ENCODE data around the gene PRKCB.

PRKCB gene

DNA sequence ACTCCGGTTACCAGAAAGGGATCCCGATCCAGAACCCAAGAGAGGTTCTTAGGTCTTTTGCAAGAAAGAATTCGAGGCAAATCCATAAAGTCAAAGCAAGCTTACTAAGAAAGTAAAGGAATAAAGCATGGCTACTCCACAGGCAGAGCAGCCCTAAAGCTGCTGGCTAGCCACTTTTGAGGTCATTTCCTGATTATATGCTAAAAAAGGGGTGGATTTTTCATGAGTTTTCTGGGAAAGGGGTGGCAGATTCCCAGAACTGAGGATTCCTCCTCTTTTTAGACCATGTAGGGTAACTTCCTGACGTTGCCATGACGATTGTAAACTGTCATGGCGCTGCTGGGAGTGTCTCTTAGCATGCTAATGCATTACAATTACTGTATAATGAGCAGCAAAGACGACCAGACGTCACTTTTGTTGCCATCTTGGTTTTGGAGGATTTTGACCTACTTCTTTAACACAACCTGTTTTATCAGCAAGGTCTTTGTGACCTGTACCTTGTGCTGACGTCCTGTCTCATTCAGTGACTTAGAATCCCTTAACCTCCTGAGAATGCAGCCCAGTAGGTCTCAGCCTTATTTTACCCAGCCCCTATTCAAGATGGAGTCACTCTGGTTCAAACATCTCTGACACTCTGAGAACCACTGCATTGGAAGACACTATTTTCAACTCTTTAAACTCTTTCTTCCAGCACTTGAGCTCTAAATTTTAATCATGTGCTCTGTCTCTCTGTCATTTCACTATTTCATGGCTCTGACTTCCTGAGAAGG, 216.7 kb downstream of the PRKCB start:
- no peak for DNase-seq

DNA sequence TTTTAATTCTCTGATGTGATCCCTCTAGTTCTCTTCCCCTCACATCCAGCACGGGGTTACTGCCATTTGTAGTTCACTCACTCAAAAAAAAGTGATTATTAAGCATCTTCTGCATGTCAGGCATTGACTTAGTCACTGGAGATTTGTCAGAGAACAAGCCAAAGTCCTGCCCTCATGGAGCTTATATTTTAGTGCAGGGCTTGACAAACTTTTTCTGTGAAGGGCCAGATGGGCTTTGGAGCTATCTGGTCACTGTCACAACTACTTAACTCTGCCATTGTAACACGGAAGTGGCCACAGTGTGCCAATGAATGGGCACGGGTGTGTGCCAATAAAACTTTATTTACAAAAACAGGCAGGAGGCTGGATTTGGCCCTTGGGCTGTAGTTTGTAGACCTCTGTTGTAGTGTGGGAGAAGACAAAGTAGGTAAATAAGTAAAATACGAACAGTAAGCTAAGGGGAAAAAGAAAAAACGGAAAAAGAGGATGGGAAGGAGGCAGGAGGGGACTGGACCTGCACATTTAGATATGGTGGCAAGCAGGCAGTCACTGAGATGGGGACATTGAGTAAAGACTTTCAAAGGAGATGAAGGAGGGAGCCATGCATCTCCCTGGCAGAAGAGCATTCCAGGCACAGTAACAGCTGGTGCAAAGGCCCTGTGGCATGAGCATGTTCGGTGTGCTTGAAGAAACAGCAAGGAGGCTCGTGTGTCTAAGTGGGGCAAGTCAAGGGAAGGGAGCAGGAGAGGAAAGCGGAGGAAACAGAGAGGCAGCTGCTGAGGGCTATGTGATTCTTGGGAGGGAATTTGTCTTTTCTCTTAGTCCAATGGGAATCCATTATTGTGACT, 217.5 kb downstream of the PRKCB start:
- no peak for DNase-seq

DNA sequence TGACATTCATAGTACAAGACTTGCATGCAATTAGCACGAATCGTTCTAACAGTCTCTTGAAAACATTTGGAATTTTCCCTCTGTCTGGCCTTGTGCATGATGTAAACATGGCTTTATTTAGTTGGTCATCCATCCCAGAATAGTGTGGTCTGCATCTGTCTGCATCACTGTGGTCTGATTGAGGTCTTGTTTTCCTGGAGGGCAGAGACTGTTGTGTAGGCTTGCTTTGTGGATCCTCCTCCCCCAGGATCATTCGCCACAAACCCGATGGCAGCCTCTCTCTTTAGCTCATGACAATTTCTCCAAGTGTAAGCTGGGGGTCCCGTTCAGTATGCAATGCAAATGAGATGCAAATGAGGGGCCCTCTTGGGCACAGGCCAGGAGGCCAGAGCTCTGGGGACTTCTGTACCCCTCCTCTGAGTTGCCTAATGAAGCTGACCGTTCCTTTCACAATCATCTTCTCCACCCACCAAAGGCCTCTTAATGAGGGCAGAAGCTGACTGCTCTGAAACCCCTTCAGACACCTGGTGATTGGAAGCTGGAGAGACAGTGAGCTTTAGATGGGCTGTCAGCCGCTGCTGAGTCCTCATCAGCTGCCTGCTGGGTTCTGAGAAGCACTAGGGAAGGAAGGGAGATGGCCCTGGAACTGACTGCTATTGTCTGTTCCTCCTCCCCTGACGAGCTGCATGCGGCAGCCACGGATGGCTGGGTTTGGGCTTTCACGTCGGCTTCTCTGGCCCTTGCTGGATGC, 219.1 kb downstream of the PRKCB start:
- DNase-seq = no peak

DNA sequence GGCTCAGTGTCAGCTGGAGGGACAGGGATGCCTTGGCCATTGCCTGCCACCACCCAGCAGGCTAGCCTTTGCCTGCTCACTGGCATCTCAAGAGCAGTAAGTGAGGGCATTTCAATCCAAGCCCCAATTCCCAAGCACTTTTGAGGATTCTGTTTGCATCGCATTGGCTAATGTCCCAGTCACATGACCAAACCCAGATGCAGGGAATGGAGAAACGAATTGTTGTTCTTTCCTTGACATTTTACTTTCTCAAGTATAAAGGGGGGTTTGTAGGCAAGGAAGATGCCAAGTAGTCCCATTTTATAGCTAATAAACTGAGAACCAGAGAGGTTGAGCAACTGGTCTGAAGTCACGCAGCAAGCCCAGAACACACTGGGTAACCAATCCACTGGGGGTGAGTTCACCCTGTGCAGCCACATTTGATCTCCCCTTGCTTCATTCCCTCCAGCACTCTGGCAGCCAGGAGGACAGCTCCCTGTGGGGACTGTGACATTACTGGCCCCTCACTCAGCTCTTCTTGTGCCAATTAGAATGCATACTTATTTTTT, 226.6 kb downstream of the PRKCB start:
- no peak for DNase-seq

DNA sequence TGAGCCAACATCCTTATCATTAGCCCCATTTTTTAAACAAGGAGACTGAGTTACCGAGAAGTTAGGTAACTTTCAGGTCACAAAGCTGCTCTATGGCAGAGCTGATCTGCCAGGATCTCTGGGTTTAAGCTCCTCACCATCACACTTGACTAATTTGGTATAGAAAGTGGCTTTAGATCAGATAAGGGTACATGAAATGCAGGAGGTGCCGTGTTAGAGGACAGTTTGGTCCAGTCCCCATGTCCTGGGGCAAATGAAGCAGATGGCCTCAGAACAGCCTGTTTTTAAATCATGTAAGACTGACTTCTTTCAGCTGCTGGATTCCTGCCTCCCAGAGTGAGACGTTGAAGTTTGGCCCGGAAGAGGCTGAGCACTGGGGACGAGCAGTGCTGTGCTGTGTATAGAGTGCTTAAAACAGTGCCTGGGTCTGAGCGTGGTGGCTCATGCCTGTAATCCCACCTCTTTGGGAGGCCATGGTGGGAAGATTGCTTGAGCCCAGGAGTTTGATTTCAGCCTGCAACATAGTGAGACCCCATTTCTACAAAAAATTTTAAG, 233.3 kb downstream of the PRKCB start:
- no peak for DNase-seq

DNA sequence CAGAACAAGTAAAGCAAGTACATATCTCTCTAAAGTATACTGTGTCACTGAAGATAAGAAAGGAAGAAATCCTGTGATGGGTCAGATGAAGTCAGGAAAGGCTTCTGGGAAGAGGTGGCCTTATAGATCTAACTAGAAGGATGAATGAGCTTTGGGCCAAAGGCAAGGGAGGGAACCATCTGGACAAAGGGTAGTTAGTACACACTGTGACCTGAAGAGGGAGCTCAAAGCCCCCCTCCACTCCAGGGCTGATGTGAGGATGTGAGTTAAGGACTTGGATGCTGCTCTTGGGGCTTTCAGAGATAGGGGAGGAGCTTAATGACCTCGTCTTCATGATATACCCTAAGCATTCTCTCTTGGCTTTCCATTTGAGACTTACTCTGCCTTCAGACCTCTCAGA, 235.1 kb downstream of the PRKCB start:
- DNase-seq = peak in 1 of 2 experiments; percentile 14

DNA sequence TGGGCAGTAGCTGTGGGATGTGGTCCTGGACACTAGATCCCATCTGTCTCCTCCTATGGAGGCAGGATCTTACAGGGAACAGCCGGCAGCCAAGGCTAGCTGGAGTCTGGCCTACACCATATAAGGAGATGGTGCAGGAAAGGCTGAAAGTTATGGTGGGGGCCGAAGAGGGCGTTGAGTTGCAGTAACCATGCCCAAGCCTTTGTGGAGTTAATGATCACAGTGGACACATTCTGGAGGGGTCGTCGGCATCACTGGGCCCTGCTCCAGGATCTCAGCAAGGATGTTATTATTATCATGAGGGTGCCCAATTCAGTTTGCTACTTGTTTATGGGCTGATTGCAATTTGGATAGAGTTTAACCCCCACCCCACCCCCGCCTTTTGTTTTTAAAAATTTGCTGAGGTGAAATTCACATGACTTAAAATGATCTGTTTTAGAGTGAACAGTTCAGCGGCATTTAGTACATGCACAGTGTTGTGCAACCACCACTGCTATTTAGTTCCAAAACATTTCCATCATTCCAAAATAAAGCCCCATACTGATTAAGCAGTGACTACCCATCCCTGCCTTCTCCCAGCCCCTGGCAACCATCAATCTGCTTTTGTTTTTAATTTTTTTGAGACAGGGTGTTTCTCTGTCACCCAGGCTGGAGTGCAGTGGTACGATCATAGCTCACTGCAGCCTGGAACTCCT, 236.0 kb downstream of the PRKCB start:
- no peak for DNase-seq

DNA sequence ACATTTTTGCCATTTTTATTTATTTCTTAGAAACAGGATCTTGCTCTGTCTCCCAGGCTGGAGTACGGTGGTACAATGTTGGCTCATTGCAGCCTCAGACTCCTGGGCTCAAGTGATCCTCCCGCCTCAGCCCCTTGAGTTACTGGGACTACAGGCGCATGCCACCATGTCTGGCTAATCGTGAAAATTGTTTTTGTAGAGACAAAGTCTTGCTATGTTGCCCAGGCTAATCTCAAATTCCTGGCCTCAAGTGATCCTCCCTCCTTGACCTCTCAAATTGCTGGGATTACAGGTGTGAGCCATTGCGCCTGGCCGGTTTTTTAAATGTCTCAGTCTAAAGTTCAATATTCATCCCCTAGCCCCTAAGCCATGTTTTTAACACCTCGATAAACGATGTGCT, 237.5 kb downstream of the PRKCB start:
- no peak for DNase-seq

DNA sequence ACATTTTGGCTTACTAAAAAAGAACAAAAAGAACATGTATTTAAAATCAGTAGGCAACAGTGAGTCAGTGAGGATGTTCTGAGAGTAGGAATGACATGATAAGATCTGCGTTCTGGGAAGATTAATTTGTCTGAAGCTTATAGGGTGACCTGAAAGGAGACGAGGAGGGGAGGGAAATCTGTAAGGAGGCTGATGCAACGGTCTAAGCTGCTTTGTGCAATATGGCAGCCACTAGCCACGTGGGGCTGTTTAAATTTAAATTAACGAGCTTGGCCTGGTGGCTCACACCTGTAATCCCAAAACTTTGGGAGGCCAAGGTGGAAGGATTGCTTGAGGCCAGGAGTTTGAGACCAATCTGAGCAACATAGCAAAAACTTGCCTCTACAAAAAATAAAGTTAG, 238.8 kb downstream of the PRKCB start:
- no peak for DNase-seq

DNA sequence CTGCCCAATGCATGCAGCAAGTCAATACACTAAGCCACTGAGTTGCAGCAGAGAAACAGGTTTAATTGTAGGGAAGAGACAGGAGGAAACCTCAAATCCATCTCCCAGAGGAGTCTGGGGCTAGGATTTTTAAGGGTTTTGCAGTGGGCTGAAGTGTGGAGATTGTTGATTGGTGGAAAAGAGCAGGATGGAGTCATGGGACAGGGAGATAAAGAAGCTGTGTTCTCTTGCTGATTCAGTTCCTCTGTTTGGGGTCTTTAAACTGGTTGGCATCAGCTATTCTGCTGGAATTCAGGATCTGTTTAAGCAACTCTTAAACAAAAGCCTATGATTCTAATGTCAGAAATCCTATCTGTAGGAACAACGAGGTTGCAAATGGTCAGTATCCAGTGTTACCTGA, 239.5 kb downstream of the PRKCB start:
- no peak for DNase-seq

DNA sequence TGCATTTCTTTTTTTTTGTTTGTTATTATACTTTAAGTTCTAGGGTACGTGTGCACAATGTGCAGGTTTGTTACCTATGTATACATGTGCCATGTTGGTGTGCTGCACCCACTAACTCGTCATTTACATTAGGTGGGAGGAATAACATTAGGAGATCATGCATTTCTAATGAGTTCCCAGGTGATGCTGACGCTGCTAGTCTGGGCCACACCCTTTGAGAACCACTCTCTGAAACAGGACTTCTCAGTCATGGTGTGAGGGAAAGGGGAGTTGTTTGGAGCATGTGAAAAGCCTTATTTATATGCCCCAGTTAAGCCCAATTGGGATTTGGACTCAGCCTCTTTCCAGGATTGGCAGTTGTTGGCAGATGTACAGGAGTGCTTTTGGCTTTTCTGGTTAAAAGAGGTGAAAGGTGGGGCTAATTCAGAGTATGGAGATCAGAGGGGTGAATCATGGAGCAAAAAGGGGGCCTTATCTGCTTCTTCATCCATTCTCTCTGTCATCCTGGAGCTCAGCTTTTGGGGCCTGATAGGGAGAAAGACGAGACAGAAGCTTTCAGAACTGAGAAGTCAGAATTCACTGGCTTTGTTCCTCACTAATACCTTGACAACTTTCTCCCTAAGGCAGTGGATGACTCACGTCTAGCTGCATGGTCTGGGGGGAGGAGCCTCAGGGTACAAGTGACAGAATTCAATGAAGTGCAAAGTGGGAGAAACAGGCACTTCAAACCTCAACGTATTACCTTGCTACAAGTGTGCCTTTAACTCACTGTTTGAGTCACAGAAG, 240.3 kb downstream of the PRKCB start:
- DNase-seq = no peak

DNA sequence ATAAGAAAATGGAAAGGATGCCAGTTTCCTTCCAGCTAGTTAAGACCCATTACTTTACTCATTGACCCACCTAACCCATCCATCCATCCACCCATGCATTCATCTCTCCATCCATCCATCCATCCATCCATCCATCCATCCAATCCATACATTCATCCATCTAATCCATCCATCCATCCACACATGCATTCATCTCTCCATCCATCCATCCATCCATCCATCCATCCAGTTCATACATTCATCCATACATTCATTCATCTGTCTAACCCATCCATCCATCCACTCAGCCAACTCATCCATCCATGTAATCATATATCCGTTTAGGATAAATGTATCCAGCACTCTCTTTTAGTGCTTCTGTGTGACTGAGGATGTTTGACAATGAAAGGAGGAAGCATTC, 241.5 kb downstream of the PRKCB start:
- no peak for DNase-seq

DNA sequence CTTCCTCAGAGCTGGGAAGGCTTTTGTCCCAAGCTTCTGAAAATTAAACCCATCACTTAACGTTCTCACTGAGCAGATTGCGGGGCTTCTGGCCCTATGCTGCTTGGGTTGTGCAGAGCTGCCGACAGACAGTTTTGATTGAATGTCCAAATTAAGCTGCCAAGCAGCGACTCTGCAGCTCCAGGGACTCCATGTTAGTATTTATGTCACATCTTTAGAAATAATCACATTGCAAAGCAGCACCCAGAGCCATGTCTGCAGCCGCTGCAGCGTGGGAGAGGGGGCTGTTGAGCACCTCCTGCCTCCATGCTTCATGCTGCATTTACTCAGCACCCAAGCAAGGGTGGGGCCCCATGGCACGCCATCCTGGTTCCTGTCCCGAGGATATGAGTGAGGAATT, 242.2 kb downstream of the PRKCB start:
- DNase-seq = no peak

DNA sequence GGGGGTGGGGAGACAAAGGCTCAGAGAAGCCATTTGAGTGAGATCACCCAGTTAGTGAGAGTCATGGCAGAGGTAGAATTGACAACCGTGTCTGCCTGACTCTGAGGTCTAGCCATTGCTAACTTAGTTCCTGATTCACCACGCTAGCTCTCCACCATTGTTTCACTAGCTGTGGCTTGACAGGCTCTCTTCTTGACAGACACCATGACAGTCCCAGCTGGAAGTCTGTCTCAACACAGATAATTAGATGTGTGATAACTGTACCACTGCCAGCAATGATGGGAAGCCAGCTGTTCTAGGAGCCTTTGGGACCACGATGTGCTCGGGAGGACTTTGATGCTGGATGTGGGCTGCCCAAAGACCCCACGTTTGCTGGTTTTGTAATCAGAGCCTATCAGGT, 249.9 kb downstream of the PRKCB start:
- DNase-seq = no peak

DNA sequence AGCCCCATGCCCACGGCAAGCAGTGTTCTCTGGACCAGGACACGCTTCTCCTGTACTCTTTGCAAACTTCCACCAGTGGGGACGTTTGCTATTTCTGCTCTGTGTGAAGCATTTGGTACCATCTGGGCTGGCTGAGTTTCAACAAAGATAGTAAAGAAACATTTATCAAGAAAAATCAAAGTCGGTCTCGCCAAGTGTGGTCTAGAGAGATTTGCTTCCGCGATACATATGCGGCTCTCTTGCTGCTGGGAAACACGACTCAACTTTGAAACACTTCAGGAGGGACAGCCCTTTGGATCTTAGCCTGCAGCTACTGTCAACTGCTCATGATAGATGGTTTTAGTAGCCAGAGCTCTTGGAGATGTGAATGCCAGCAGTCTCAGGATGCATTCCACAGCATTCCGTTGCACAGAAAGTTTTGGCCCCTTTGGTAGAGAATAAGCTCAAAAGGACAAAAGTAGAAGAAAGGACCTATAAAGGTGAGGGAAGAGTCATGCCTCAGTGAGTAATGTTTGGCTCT, 252.2 kb downstream of the PRKCB start:
- no peak for DNase-seq

DNA sequence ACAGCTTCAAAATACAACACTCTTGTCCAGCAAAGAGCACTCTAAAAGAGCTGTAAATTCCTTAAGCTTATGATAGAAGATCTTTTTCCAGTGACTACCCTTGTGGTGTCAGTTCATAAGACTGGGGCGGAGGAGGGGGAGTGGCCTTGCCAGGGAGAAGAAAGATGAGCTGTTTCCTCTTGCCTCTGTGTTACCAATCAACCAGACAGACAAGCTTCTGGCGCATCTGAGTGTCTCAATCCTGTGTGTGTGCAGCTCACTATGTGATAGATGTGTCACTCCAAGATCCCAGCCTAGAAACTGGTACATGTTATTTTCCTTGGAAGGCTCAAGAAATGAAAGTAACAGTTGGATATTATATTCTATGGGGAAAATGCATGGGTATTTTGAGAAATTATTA, 253.0 kb downstream of the PRKCB start:
- DNase-seq = no peak

DNA sequence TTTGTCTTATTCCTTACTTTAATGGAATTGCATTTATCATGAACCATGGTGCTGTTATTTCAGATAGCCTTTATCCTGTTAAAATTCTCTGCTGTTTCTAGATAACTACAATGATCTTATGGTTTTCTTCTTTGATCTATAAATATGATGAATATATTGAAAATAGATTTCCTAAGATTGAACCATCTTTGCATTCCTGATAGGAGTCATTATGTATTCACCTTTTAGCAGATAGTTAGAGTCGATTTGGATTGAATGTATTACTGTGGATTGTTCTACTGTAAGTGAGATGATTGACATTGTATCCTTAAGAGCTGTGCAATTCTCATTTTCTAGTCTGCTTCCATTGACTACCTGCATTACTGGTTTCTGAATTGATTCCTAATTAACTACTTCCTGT, 255.3 kb downstream of the PRKCB start:
- no peak for DNase-seq

DNA sequence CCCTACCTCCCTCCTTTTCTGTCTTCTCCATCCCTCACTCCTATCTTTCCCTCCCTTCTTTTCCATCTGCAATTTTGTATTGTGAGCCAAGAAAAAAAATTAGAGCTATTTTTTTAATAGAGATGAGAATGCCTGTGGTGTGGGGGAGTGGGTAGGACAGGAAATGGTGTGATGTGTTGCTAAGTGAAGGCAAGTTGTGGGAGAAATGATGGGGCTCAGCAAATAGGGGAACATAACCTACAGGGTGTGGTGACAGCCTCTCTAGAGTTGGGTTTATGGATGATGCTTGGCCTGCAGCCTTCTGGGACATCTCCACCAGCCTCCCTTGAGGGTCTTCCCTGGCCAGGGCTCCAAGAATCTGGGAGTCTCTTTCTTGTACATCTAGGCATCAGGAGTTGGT, 257.3 kb downstream of the PRKCB start:
- DNase-seq = no peak

DNA sequence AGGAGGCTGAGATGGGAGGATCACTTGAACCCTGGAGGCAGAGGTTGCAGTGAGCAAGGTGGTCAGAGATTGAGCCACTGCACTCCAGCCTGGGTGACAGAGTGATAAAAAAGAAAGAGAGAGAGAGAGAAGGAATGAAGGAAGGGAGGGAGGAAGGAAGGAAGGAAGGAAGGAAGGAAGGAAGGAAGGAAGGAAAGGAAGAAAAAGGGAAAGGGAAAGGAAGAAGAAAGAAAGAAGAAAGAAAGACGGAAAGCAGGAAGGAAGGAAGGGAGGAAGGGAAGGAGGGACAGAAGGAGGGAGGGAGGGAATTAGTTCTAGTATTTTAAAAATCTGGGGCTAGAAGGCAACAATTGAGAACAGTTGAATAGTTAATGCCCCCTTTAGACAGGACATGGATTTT, 258.9 kb downstream of the PRKCB start:
- no peak for DNase-seq

DNA sequence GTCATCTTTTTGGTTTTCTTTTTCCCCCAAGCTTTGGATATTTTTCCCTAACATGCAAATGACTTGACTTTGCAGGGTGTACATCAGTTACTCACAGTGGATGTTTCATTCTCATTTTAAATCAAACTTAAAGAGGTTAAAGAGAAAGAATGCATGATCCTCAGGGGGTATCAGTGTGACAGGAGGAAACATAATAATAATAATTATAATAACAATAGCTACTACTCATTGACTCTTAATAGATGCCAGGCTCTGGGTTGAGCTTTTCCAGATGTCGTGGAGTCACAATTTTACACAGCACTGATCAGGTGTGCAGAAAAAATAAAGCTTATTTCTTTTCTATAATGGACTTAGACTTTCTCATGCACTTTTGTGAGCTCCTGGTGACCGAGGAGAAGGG, 263.1 kb downstream of the PRKCB start:
- no peak for DNase-seq

DNA sequence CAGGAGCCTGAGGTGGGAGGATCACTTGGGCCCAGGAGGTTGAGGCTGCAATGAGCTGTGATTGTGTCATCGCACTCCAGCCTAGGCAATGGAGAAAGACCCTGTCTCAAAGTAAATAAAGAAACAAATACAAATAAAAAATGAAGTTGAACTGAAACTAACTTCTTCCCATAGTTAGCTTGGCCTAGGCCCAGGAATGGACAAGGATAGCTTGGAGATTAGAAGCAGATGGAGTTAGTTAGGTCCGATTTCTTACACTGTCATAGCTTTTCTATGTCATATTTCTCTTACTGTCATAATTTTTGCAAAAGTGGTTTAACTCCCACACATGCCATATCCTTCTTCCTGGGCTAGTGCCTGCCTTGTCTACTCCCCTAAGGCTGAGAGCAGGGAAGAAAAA, 265.6 kb downstream of the PRKCB start:
- DNase-seq = no peak
